Suprapubic skin (tissue), 3 donors: ENCODE measurements around the gene SYT15.

Source experiments
- CTCF ChIP-seq, 2 donors: fragments of 200-600 bp in 1 of 2; fragments of 450-650 bp in 1 of 2; sonication (generic) in 1 of 2; IDR thresholded peaks; one replicate each; pipeline ENCODE4 v1.5.1; 2016 to 2019; ENCODE audit warnings: antibody characterized with exemption in 2 of 2, mild to moderate bottlenecking in 1 of 2, moderate library complexity in 1 of 2
- EP300 ChIP-seq: sonication (generic); formaldehyde crosslinking; IDR thresholded peaks from one replicate; pipeline ENCODE4 v1.6.1; 2017; ENCODE audit warnings: antibody characterized with exemption
- POLR2A ChIP-seq, 2 donors: fragments of 450-650 bp; IDR thresholded peaks; one replicate each; pipeline ENCODE4 v1.6.1; 2017; ENCODE audit warnings: antibody characterized with exemption in 2 of 2, mild to moderate bottlenecking in 2 of 2, moderate library complexity in 2 of 2

- no peak for TF ChIP-seq CTCF (IDR thresholded peaks at IDR 0.05)
- TF ChIP-seq POLR2A (IDR thresholded peaks at IDR 0.05) = no peak
- TF ChIP-seq EP300 = no peak
Measured at GRCh38 chr10:46555366-46555712, 23.6 kb upstream of the SYT15 start.
